ENCODE results near the gene PPFIBP1. TPM values are rescaled to one million over a fixed set of nuclear protein-coding genes. Genes with fewer than 3 reads are reported as not detected.
A peak's percentile ranks its signal among the peaks of the same experiment; 100 is the strongest.
"Not testable (repeated sequence)": the region's sequence is repeated elsewhere in the genome, so short reads cannot be mapped to it uniquely, and the experiment has no call there.

PPFIBP1 gene
- polyA plus RNA-seq, 6 donors from 2014 or later = 8.2 to 19.0 (median 14.4) TPM

DNA sequence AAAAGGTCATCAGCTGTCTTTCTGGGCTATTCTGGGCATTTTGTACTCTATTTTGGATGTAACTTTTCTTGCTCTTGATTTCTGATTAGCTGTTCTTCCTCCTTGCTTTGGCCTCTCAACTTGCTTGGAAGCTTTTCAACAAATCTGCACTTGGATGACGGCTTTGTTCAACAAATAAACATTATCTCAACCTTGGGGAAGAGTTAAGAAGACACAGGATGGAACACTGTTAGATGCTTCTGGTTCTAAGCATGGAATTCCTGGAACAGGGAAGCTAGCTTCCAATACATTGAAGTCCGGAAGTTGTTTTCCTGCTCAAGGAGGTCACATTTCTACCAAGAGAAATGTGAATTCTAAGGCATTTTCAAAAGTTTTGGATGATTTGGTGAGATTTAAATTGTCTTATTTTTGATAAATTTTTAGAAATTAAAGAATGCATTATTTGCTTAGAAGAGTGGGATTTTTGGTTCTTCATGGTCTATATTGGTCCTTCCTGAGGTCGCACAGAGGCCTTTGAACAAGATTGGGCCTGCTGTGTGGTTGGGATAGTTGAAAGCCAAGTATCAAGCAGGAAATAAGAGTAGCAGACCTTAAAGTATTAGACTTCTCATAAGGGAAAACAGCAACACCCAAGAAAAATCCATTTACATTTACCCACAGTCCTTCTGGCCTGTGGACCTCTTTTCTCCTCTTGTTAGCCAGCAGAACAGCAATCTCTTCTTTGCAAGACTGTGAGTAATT is 59.2 kb downstream of the PPFIBP1 start:
- Mint-ChIP-seq H3K9me3 (no peaks in the 10 kb centered on the region), H3K4me1 (peaks cover 18 to 39% (median 32%) of the 10 kb centered on the region in 3 donors), H3K27me3 (no peaks in the 10 kb centered on the region), H3K4me3 (no peak overlapping the region), H3K36me3 (no peaks in the 10 kb centered on the region), H3K27ac (no peak overlapping the region)
- ATAC-seq (ENCODE audit: low read depth in 2 of 2) (no peak), DNase-seq (no peak)

DNA sequence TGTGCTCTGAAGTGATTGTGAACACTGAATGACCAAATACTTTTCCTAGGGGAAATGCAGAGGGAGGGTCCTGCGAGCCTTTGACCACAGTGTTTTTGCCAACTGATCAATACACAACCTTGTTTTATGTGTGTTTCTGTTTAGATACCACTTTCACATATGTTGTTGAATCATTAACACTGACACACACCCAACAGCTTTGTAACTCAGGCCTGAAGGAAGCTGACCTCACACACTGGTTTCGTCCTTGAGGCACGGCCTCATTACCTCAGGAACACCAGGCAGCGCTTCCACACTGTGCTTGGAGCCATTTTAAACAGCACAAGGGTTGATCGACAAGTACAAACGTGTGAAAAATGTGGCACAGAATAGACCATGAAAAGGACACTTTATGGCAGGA is 60.0 kb downstream of the PPFIBP1 start:
- no peak for ATAC-seq (ENCODE audit: low read depth in 2 of 2)
- no peaks in the 10 kb centered on the region for H3K36me3 Mint-ChIP-seq
- no peak overlapping the region for H3K4me3 Mint-ChIP-seq
- no peak for DNase-seq
- H3K27me3 Mint-ChIP-seq = no peaks in the 10 kb centered on the region
- H3K9me3 Mint-ChIP-seq = no peaks in the 10 kb centered on the region
- peaks cover 12 to 35% (median 24%) of the 10 kb centered on the region in 3 donors for H3K4me1 Mint-ChIP-seq
- H3K27ac Mint-ChIP-seq = no peak overlapping the region

DNA sequence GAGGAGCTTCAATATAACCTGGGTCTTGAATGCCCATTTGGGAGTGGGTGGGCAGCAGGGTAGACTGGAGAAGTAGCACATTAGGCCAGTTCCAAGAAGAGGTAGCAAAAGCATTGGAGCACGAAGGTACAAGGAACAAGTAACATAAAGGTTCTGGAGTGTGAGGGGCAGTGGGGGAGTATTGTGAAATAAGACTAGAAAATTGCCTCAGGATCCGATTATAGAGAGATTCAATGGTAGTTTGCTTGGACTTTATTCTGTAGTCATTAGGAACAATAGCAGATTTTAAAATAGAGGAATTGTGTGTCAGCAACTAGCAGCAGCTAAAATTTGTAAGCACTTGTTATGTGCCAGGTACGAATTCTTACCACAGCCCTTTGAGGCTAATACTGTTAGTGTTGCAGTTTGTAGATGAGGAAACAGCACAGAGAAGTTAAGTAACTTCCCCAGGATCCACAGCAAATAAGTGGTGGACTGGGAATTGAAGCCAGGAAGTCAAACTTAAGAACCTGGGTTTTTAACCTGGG is 61.8 kb downstream of the PPFIBP1 start:
- peak overlapping the region in 2 of 6 donors; percentile 23 to 73 for H3K27ac Mint-ChIP-seq
- no peaks in the 10 kb centered on the region for H3K27me3 Mint-ChIP-seq
- ATAC-seq (ENCODE audit: low read depth in 2 of 2) (no peak), DNase-seq (no peak)
- no peaks in the 10 kb centered on the region for H3K9me3 Mint-ChIP-seq
- H3K4me1 Mint-ChIP-seq = peaks cover 6 to 25% (median 18%) of the 10 kb centered on the region in 3 donors
- H3K36me3 Mint-ChIP-seq = peaks cover 2 to 4% of the 10 kb centered on the region in 2 donors
- no peak overlapping the region for H3K4me3 Mint-ChIP-seq

DNA sequence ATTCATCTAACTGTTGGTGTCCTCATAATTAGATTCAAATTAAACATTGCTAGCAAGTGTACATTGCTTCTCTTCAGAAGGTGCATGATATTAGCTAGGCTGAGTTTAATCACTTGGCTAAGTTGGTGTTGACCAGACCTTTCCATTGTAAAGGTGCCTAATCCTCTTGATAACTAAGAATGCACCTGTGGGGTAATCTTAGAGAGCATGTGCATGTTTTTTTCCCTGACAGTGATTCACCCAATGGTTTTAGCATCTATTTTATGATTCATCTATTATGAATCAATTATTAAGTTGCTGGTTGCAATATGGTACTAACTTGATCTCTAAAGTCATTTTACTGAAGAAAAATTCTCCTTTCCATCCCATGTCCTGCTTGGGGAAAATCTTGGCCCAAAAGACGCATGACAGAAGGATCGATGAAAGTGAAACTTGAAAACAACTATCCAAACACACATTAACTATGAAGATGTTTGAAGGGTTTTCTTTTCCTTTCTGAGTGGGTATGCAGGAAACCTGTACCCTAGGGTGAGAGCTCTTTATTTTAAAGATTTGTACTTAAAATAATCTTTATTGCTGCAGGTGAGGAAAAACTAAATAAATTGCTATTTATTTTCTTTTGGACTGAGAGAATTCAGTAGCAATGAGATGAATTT is 64.2 kb downstream of the PPFIBP1 start:
- Mint-ChIP-seq H3K27ac (peak overlapping the region in 3 of 6 donors; percentile 0 to 88 (median 11)), H3K36me3 (peaks cover 10 to 13% of the 10 kb centered on the region in 2 donors), H3K4me3 (peak overlapping the region in 7 of 8 donors; percentile 31 to 81 (median 69)), H3K4me1 (peaks cover 6 to 19% (median 18%) of the 10 kb centered on the region in 3 donors)
- not testable (repeated sequence) for H3K9me3 Mint-ChIP-seq; ATAC-seq (ENCODE audit: low read depth in 2 of 2); DNase-seq; H3K27me3 Mint-ChIP-seq

DNA sequence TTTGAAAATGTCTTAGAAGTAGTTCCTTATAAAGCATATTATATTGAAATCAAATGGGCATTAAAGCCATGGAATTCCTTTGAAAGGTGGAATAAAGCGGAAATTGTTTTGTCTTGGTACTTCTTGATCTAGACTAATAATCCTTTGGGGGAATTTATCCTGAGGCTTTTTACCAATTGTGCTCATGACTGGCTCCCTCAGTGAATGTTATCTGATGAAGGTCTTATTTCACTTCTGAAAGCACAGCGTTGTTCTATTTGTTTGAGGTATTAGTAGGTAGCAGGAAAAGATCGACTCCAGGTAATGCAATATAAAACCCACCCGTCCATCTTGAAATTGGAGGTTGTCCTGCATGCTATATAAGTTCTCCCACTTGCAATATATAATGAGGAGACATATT is 64.8 kb downstream of the PPFIBP1 start:
- Mint-ChIP-seq H3K36me3 (peaks cover 10 to 15% of the 10 kb centered on the region in 2 donors), H3K9me3 (no peaks in the 10 kb centered on the region), H3K4me3 (peak overlapping the region in 3 of 8 donors; percentile 51 to 69 (median 65)), H3K4me1 (peaks cover 6 to 20% (median 19%) of the 10 kb centered on the region in 3 donors), H3K27ac (peak overlapping the region in 1 of 6 donors; percentile 11), H3K27me3 (no peaks in the 10 kb centered on the region)
- no peak for DNase-seq
- ATAC-seq (ENCODE audit: low read depth in 2 of 2) = no peak

DNA sequence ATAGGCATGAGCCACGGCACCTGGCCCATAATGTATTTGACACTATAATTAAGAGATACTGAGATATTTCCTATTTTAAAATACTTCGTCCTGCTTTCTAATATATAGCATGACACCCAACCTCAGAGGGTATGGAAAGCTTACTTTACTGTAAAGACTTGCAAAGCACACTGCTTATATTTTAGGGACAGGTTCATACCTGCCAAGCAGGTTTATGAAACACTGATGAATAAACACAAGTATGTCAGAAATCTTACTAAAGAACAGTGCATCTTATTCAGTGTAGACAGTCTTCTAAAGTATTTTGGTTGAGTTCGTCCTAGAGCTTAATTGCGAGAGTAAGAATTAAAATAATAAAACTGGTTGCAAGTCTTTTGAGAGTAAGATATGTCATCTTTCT is 65.4 kb downstream of the PPFIBP1 start:
- H3K27me3 Mint-ChIP-seq = no peaks in the 10 kb centered on the region
- no peak for ATAC-seq (ENCODE audit: low read depth in 2 of 2)
- peak overlapping the region in 1 of 8 donors; percentile 31 for H3K4me3 Mint-ChIP-seq
- DNase-seq = no peak
- H3K9me3 Mint-ChIP-seq = no peaks in the 10 kb centered on the region
- H3K4me1 Mint-ChIP-seq = peaks cover 8 to 20% (median 19%) of the 10 kb centered on the region in 3 donors
- no peak overlapping the region for H3K27ac Mint-ChIP-seq
- H3K36me3 Mint-ChIP-seq = peaks cover 10 to 15% of the 10 kb centered on the region in 2 donors

DNA sequence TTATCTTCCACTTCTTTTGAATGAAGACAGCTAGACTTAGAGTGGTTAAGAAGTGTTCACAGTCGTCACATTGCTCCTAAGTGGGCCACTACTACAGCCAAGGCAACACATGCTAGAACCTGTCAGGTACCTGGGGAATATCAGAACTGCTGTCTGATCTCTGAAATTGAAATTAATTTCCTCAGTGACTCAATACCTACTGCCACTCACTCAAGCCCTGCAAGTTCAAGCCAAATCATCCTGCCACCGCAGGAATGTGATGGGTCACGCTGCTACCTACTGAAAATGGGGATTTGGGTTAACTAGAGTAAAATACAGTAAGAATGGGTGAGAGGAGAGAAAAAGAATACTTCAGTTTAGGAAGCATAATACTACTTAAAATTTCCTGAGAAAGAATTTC is 67.7 kb downstream of the PPFIBP1 start:
- H3K4me1 Mint-ChIP-seq = peaks cover 13 to 24% (median 13%) of the 10 kb centered on the region in 3 donors
- H3K9me3 Mint-ChIP-seq; H3K27me3 Mint-ChIP-seq; H3K27ac Mint-ChIP-seq; H3K4me3 Mint-ChIP-seq; DNase-seq; ATAC-seq (ENCODE audit: low read depth in 2 of 2): not testable (repeated sequence)
- peaks cover 10 to 15% of the 10 kb centered on the region in 2 donors for H3K36me3 Mint-ChIP-seq

DNA sequence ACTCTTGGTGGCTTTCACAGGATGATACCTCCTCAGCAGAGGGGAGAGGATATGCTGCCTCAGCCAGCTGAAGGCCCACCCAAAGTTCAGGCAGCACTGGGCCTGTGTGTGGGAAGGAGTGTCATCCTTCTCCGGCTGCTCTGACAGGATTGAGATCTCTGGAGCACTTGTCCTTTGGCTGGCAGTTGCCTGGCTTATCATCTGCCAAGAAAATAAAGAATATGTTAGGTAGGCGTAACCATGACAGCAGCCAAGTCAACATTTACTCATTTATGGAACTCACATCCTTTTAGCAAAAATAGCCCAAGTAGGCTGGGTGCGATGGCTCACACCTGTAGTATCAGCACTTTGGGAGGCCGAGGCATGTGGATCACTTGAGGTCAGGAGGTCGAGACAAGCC is 68.5 kb downstream of the PPFIBP1 start:
- Mint-ChIP-seq H3K9me3 (no peaks in the 10 kb centered on the region), H3K27ac (peak overlapping the region in 1 of 6 donors; percentile 49), H3K36me3 (peaks cover 10 to 15% of the 10 kb centered on the region in 2 donors), H3K4me1 (peaks cover 13 to 27% (median 13%) of the 10 kb centered on the region in 3 donors), H3K4me3 (no peak overlapping the region), H3K27me3 (no peaks in the 10 kb centered on the region)
- no peak for DNase-seq
- ATAC-seq (ENCODE audit: low read depth in 2 of 2) = no peak

DNA sequence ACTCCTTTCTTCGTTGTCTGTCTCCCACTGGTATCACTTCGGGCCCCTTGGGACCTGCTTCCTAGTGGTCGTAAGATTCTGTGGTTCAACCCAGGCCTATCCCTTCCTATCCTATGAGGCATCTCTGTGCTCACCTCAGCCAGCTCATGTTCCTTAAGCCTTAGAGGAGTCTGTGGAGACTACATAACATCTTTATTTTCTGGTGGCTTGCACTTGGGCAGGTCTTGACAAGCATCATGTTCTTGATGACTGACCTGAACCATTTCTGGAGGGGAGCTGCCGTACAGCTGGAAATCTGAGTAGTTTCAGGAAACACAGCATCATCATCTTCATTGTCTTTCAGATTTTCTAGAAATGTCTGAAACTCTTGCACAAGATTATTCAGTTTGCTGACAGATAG is 69.3 kb downstream of the PPFIBP1 start:
- DNase-seq (no peak), ATAC-seq (ENCODE audit: low read depth in 2 of 2) (no peak)
- Mint-ChIP-seq H3K9me3 (peaks cover 0 to 4% (median 3%) of the 10 kb centered on the region in 7 donors), H3K4me3 (no peak overlapping the region), H3K27me3 (no peaks in the 10 kb centered on the region), H3K27ac (peak overlapping the region in 3 of 6 donors; percentile 27 to 78 (median 54)), H3K4me1 (peaks cover 7 to 21% (median 8%) of the 10 kb centered on the region in 3 donors), H3K36me3 (peaks cover 14 to 15% of the 10 kb centered on the region in 2 donors)

DNA sequence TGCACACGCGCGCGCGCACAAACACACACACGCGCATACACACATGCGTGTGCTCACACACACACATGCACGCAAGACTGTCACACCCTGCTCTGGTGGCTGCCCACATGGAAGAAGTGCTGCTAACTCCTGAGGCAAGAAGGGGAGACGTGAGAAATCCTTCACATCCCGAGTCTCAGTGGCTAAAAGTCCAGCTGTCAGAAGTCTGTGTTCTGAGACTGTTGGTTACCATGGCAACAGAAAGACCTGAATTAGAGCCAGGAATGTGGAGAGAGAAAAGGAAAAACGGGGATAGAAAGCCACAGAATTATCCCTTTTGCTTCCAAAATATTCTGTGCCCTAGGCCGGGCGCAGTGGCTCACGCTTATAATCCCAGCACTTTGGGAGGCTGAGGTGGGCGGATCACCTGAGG is 71.2 kb downstream of the PPFIBP1 start:
- Mint-ChIP-seq H3K9me3 (peaks cover 0 to 7% (median 4%) of the 10 kb centered on the region in 7 donors), H3K4me3 (no peak overlapping the region), H3K27ac (no peak overlapping the region), H3K27me3 (no peaks in the 10 kb centered on the region), H3K4me1 (peaks cover 10 to 28% (median 14%) of the 10 kb centered on the region in 3 donors), H3K36me3 (peaks cover 14 to 15% of the 10 kb centered on the region in 2 donors)
- DNase-seq (no peak), ATAC-seq (ENCODE audit: low read depth in 2 of 2) (no peak)

DNA sequence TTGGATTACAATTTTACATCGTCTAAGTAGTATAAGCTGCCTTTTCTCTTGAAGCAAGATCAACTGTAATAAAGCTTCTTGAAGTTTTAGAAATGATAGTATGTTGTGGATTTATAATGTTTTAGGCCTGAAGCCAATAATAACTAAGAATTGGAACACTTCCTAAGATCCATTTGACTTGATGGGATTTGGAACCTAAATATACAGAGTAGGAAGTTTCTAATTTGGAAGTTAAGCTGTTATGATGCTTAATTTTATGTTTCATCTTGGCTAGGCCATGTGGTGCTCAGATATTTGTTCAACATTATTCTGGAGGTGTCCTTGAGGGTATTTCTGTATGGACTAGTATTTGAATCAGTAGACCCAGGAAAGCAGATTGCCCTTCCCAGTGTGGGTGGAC is 74.9 kb downstream of the PPFIBP1 start:
- H3K9me3 Mint-ChIP-seq; ATAC-seq (ENCODE audit: low read depth in 2 of 2); DNase-seq; H3K4me3 Mint-ChIP-seq; H3K36me3 Mint-ChIP-seq; H3K27ac Mint-ChIP-seq; H3K27me3 Mint-ChIP-seq: not testable (repeated sequence)
- H3K4me1 Mint-ChIP-seq = peaks cover 14 to 22% (median 20%) of the 10 kb centered on the region in 3 donors

DNA sequence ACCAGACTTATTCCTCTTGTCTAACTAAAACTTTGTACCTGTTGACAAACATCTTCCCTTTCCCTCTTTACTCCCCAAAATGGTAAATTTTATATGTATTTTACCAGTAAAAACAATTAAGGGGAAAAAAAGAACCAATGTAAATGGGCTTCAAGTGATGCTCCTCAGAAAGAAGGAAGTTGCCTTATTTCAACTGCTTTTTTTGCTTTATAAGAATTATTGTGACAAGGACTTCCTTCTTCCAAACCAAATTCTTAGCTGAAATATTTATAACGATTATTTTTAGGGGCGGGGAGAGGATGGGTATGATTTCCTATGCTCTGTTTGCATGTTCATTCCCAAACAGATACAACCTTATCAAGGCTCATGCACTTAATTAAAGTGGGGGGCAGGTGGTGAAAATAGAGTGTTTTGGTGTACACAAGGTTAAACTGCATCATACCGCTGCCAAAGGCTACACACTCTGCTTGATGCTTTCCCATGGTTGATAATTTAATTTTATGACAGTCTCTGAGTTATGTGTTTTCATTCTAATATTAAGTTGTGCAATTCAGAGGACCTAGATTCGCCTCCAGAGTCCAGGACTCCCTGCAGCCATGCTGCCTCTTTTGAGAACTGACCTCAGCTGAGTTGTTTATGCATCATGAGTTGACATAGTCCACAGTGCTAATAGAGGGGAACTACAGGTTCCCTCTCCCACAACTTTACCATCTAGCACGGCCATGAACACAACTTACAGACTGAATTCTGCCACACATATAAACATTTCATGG is 77.2 kb downstream of the PPFIBP1 start:
- H3K27ac Mint-ChIP-seq = peak overlapping the region in 1 of 6 donors; percentile 34
- DNase-seq; ATAC-seq (ENCODE audit: low read depth in 2 of 2): not testable (repeated sequence)

DNA sequence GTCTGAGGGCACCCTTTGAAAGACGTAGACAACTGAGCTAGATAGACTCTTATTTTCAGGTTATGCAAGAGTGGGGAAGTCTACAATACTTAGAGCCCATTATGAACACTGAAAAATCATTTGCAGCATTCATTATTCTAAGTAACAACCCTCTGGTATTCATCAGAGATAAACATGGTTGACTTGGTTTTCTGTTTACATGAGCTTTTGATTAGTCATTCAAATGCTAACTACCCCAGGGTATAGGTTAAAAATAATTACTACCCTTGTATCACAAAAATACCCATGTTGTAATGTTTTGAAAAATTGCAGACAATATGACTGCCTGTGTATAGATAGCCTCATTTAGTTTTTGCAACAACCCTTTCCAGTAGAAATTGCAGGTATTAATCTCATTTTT is 78.5 kb downstream of the PPFIBP1 start:
- H3K4me1 Mint-ChIP-seq = peaks cover 6 to 23% (median 14%) of the 10 kb centered on the region in 3 donors

More for the DNA sequence above, 77.2 kb downstream of the PPFIBP1 start:
- H3K4me1 Mint-ChIP-seq = peaks cover 10 to 22% (median 22%) of the 10 kb centered on the region in 3 donors
- peak overlapping the region in 1 of 8 donors; percentile 40 for H3K4me3 Mint-ChIP-seq
- H3K9me3 Mint-ChIP-seq = peaks cover 4 to 12% (median 5%) of the 10 kb centered on the region in 7 donors
- H3K36me3 Mint-ChIP-seq, H3K27me3 Mint-ChIP-seq: not testable (repeated sequence)

More for the DNA sequence above, 78.5 kb downstream of the PPFIBP1 start:
- Mint-ChIP-seq H3K4me3 (no peak overlapping the region), H3K27me3 (no peaks in the 10 kb centered on the region), H3K27ac (no peak overlapping the region), H3K36me3 (peaks cover 4 to 7% of the 10 kb centered on the region in 2 donors), H3K9me3 (peaks cover 4 to 12% (median 5%) of the 10 kb centered on the region in 7 donors)
- no peak for ATAC-seq (ENCODE audit: low read depth in 2 of 2)
- DNase-seq = no peak

Data from naive B cell (primary cell).